ENCODE data around the gene APOL1.
"Not testable (repeated sequence)": the region's sequence is repeated elsewhere in the genome, so short reads cannot be mapped to it uniquely, and the experiment has no call there.

The APOL1 gene

DNA sequence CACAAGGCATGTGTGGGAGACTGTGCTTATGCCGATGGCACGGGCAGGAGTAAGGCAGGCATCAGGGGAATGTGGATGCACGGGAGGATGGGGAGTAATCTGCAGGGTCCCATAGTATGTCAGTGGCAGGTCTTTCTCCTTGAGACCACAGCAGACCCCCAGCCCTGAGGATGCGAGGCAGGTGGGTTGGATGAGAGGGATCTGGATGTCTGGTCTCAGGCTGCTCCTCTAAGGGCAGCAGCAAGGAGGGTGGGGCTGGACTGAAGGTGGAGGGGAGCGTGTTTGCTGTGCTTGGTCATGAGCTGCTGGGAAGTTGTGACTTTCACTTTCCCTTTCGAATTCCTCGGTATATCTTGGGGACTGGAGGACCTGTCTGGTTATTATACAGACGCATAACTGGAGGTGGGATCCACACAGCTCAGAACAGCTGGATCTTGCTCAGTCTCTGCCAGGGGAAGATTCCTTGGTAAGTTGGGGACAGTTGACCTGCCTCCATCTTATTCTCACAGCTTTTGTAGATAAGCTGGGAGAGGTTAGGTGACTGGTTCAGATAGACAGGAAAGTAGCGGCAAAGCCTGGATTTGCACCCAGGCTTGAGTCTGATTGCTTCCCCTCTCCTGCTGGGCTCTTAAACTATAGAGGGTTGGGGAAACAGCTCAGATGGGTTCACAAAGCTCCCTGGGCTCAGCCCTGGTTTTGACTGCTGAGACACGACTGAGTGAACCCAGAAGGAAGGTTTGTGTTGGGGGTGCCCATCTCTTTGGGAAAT is at the start of gene APOL1:
Gene APOL1 (plus strand): TSS at position 380 of the 769 bp plus-strand sequence. CDS start 1,823 bp downstream, outside the sequence.
- no peak for DNase-seq (ENCODE audit: low read depth)

DNA sequence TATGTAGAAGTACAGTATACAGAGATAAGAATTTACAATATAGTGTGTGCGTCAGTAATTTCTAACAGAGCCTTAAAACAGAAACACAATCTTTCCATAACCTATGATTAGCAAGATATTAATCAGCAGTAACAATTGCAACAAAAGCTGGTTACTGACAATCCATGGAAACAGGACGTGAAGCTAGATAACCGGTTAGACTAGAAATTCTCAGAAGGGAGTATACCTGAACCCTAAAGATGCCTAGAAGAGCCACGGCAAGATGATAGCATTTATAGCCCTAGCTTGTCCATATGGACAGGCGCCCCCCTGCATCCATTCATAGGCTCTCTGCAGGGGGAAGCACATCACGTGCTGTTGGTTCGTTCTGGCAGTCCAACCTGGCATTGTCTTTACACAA is 49.5 kb upstream of the APOL1 start:
- not testable (repeated sequence) for DNase-seq (ENCODE audit: low read depth)

- no peak for DNase-seq (ENCODE audit: low read depth)
These were observed 48.8 kb upstream of the APOL1 start for GRCh38 chr22:36204001-36204631.

GRCh38 chr22:36204632-36205015 is 48.3 kb upstream of the APOL1 start:
- DNase-seq (ENCODE audit: low read depth): no peak

DNA sequence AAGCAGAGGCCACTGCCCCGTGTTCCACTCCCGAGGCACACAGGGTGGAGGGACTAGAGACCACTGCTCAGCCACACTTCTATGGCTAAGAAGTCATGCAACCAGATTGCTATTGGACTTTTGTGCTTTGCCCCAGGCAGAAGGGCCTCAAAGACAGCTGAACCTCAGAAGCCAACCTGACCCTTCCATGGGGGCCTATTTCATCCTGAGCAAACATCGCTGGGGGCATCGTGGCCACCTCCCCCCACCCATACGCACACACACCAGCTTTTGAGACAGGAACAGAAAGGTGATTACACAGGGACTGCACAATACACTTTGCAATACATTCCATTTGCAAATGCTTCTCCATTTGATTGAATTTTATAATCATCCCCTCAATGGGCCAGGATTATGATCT is 47.4 kb upstream of the APOL1 start:
- DNase-seq (ENCODE audit: low read depth): not testable (repeated sequence)

- DNase-seq (ENCODE audit: low read depth): no peak
These were observed 46.7 kb upstream of the APOL1 start for GRCh38 chr22:36206255-36206654.

GRCh38 chr22:36208162-36208765 is 44.7 kb upstream of the APOL1 start:
- no peak for DNase-seq (ENCODE audit: low read depth)

- DNase-seq (ENCODE audit: low read depth): no peak
These were observed 44.0 kb upstream of the APOL1 start for GRCh38 chr22:36208914-36209313.

DNA sequence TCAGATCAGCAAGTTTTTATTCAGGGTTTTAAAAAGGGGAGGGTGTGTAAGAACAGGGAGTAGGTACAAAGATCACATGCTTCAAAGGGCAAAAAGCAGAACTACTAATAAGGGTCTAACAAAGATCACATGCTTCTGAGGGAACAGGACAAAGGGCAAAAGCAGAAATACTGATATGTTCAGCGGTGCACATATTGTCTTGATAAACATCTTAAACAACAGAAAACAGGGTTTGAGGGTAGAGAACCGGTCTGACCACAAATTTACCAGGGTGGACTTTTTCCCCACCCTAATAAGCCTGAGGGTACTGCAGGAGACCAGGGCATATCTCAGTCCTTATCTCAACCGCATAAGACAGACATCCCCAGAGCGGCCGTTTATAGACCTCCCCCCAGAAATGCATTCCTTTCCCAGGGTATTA is 43.4 kb upstream of the APOL1 start:
- DNase-seq (ENCODE audit: low read depth): not testable (repeated sequence)

- no peak for DNase-seq (ENCODE audit: low read depth)
These were observed 42.7 kb upstream of the APOL1 start for GRCh38 chr22:36210224-36210623.

- no peak for DNase-seq (ENCODE audit: low read depth)
These were observed 41.6 kb upstream of the APOL1 start for GRCh38 chr22:36211237-36211861.

DNA sequence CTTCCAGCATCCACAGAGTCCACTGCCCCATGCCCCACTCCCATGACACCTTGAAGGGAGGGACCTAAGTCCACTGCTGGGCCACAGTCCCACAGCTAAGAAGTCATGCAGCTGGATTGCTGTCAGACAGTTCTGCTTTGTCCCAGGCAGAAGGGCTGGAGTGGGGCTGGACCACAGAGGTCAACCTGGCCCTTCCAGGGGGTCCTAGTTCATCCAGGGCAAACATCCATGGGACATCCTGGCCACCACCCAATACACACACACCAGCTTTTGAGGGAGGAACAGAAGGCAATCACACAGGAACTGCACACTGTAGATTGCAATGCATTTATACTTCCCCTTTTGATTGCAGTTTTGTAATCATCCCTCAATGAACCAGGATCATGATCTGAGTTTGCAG is 40.0 kb upstream of the APOL1 start:
- DNase-seq (ENCODE audit: low read depth): no peak

DNA sequence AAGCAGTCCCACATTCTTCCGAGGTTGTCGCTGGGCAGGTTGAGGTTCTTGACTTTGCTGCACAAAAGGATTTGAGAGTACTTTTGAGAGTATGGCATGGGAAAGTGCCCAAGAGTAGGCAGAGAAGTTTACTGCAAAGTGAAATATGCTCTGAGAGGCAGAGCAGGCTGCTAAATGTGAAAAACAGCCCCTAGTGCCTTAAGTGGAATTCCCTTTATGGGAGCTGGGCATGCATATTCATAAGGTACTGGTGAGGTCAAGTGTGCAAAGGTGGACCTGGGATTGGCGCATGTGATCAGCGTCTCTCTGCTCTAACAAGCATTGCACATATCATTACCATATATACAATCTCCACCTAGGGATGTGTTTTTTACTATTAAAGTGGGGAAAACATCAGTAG is 39.3 kb upstream of the APOL1 start:
- DNase-seq (ENCODE audit: low read depth): no peak

DNA sequence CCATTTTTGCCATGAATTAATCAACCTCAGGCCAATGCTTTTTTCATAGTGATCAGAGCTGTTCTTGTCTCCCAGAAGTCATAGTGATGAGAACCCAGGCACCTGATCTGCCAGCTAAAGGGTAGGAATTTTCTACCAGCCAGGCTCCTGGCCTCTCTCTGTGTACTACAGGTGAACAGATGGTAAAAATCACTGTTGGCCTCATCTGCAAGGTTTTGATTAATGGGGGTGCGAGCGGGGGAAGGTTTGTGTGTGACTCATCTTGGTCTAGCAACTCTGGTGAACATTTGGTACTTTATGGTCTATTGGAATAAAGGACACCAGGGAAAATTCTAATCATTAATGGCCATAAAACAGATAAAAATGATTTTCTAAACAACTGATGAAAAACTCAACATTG is 37.0 kb upstream of the APOL1 start:
- DNase-seq (ENCODE audit: low read depth): no peak

- no peak for DNase-seq (ENCODE audit: low read depth)
These were observed 34.2 kb upstream of the APOL1 start for GRCh38 chr22:36218648-36219193.

GRCh38 chr22:36220451-36220921 is 32.4 kb upstream of the APOL1 start:
- no peak for DNase-seq (ENCODE audit: low read depth)

GRCh38 chr22:36221799-36222751 is 30.9 kb upstream of the APOL1 start:
- no peak for DNase-seq (ENCODE audit: low read depth)

DNA sequence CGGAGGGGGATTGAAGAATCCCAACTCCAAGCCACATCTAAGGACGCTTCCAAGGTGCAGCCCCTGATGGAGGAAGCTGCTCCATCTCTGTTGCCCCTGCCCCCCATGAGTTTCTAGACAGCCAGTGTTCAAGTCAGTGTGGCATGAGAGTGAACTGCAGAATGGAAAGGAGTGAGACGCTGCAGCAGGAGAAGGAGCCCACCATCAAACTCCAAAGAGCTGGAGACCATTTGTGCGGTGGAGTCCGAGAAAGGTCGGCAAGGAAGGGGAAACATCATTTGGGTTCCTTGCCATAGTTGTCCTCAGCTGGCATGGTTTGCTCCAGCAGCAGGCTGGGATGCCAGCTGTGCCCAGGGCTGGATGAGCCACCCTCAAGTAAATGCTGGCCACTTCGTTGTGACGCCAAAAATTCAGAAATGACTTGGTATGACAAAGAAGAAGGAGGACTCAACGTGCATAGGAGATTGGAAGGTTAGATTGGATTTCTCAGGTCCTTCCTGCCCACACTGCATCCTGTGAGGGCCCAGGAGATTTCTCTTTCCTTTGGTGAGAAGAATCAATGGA is 30.0 kb upstream of the APOL1 start:
- no peak for DNase-seq (ENCODE audit: low read depth)

DNA sequence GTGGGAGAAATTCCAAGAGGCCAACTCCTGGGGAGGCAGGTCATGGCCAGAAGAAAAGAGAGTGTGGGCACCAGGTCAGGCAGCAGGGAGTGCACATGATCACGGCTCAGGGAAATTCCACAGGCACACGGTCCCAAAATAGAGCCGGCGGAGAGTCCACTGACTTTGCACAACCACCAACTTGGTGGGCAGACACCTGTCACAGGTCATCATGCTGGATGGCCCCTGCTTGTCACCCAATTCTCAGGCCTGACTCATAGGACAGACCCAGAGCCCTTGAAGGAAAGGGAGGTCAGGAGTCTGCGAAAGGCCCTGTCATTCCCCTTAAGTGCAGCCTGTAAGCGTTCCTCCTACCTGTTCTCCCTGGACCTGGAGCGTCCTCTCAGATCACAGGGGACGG is 29.4 kb upstream of the APOL1 start:
- DNase-seq (ENCODE audit: low read depth): no peak

GRCh38 chr22:36224245-36224644 is 28.7 kb upstream of the APOL1 start:
- DNase-seq (ENCODE audit: low read depth): no peak

Measured in stimulated activated CD8-positive, alpha-beta memory T cell treated with anti-CD3 and anti-CD28 coated beads, Interleukin-15, amount 100 ng/mL, for 1 hour (primary cell).